Measurements from ENCODE around the gene OLFM2.
"Not testable (repeated sequence)": the region's sequence is repeated elsewhere in the genome, so short reads cannot be mapped to it uniquely, and the experiment has no call there.

OLFM2 gene

GRCh38 chr19:9941231-9941630, 4.9 kb upstream of the OLFM2 start:
- no peak for DNase-seq

- no peak for DNase-seq
These were observed 4.5 kb upstream of the OLFM2 start for GRCh38 chr19:9940778-9941177.

GRCh38 chr19:9939301-9939913, 3.1 kb upstream of the OLFM2 start:
- DNase-seq, result no peak

- DNase-seq, result no peak
These were observed 691 bp upstream of the OLFM2 start for GRCh38 chr19:9937001-9937411.

GRCh38 chr19:9935506-9936325, 599 bp downstream of the OLFM2 start:
- no peak for DNase-seq

- DNase-seq, result no peak
These were observed 2.0 kb downstream of the OLFM2 start for GRCh38 chr19:9934132-9934950.

DNA sequence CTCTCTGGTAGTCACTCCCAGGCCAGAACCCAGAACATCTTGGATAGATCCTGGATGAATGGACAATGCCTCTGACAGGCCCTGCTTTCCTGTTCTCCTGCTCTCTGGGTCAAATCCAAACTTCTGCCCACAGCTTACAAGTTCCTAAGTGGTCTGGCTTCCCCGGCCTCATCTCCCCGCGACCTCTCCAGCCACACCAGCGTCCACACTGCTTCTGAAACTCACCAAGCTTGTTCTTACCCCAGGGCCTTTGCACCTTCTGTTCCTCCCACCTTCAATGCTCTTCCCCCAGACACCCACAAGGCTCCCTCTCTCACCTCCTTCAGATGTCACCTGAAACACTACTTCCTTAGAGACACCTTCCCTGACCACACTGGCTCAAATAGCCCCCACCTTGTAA, 3.5 kb downstream of the OLFM2 start:
- no peak for DNase-seq

- DNase-seq, result no peak
These were observed 4.7 kb downstream of the OLFM2 start for GRCh38 chr19:9931629-9932028.

- no peak for DNase-seq
These were observed 12.9 kb downstream of the OLFM2 start for GRCh38 chr19:9923440-9923839.

DNA sequence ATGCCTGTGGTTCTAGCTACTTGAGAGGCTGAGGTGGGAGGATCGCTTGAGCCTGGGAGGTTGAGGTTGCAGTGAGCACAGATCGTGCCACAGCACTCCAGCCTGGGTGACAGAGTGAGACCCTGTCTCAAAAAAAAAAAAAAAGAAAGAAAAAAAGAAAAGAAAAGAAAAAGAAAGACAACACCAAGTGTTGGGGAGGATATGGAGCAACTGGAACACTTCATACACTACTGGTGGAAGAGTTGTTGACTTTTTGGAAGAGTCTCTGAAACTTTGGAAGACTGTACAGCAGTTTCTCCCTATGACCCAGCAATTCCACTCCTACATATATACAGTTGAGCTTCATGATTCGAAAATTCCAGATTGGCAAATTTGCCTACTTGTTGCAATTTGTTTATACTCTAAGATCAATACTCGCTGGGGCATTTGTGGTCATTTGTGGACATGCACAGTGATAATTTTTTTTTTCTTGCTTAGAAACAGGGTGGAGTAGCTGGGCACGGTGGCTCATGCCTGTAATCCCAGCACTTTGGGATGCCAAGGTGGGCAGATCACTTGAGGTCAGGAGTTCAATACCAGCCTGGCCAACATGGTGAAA, 13.4 kb downstream of the OLFM2 start:
- not testable (repeated sequence) for DNase-seq

DNA sequence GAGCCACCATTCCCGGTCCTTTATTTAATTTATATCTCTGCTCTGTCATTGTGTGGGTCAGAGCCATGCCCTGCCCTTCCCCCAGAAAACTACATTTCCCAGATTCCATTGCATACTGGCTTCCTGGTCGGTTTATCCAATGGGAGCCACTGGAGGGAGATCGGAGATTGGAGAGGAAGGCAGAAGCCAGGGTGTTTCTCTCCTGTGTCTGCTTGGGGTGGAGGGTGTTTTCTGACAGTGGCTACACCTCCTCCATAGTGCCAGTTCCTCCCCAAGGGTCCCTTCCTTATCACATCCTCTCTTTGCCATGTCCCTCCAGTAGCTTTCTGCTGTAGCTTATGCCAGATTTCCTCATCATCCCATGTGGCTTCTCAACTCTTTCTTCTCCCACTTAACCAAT, 19.0 kb downstream of the OLFM2 start:
- no peak for DNase-seq

DNA sequence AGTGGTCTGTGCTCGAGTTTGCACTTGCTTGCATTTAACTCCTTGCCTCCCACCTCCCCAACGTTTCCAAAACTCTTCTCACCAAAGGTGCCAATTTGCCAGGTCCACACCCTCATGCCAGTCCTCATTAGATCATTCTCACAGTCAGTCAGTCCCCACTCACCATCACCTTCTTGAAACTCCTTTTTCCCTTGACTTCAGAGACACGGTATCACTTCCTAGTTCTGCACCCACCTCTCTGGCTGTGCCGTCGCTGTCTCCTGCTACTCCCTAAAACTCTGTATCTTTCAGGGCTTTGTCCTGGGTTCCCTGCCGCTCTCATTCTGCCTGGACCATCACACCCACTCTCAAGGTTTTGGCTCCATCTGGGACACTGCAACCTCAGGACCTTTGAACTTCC, 19.6 kb downstream of the OLFM2 start:
- DNase-seq, result no peak

DNA sequence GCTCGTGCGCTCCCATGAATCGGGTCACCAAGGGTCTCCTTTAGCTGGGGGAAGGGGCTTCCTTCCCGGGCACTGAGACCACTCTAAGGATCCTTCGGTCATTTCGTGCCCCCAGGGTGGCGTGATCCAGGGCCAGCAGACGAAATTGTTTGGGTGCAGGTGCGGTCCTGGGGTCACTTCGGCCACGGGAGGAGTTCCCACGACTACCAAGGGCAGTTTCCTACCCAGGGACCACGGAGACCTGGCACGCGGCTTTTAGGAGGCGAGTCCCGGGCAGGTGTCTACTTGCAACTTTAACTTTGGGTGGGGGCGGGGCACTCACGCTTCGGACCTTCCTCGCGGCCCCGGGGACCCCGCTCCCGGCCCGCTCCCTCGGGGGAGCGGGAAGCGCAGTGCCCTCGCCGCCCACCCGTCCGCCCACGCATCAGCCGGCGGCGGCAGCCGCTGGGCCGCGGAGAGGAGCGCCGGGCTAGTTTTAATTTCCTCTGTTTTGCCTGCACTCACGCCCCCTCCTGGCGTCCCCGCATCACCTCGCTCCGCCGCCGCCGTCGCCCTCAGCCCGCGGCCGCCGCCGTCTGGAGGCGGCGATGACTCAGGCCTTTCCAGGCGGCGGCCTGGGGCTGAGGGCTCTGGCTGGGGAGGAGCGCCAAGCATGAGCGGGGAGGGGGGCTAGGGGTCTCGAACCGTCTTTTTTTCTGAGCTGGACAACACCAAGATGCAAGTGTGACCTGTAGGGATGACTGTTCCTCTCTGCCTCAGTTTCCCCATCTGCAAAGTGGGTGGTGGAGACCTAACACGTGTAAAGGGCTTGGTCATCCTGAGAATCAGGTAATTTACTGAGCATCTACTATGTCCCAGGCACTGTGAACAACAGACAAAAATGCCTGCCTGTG, 21.8 kb downstream of the OLFM2 start:
- DNase-seq, result no peak

DNA sequence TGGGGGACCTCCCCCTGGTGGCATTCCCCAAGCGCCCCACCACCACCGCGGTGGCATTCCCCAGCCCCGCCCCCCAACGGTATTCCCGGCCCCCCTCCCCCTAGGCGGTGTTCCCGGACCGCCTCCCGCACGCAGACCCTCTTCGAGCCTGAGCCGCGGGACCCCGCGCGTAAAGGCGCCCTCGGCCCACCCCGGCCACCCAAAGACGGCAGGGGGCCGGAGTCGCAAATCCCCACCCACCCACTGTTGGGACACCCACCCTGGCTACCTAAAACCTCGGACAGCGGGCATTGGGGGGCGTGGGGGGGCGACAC, 22.4 kb downstream of the OLFM2 start:
- no peak for DNase-seq

DNA sequence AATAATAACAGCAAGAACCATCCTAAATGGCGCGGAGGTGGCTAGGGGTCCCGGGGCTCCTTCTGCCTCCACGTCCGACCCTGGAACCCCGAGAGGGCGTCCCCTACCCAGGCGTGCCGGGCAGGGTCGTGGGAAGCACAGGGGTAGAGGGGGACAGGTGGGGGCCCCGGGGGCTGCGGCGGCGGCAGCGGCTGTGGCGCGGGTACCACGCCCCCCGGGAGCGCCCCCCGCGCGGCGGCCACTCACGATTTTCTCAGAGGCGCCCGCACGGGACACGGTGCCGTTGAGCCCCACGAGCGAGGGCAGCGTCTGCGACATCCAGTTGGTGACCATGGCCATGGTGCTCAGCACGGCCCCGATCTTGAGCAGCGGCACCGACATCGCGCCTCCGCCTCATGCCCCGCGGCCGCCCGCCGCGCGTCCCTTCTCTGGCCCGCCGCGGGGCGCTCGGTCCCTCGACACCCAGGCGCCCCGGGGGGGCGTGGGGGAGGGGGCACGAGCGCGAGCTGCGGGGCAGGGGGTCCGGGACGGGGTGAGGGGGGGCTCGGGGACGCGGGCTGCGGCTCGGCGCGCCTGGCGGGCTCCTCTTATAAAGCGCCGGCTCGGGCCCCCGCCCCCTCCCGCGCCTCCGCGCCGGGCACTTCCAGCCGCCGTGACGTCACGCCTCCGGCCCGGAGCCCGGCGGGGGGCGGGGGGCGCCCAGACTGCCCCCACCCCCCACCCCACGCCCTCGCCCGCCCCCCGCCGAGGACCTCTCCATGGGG, 22.9 kb downstream of the OLFM2 start:
- no peak for DNase-seq

- DNase-seq, result no peak
These were observed 23.6 kb downstream of the OLFM2 start for GRCh38 chr19:9912551-9913236.

GRCh38 chr19:9911524-9912185, 24.7 kb downstream of the OLFM2 start:
- no peak for DNase-seq

GRCh38 chr19:9910625-9911024, 25.7 kb downstream of the OLFM2 start:
- DNase-seq, result no peak

DNA sequence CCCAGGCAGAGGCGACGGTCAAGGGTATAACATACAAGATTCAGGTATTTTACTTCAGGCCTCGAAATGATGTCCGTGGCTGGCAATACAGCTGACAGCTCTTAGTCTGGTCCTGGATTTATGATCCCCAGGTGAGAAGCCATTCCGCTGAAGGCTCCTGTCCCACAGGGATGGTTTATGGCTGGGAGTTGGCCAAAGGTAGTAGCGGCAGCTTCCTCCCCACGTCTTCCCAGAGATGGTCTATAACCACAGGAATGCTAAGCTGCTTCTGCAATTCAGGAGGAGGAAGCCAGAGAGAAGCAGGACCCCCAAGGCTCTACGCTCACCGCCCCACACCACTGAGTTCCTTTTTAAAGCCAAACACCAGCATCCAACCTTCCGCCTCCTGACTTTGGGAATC, 27.1 kb downstream of the OLFM2 start:
- no peak for DNase-seq

DNA sequence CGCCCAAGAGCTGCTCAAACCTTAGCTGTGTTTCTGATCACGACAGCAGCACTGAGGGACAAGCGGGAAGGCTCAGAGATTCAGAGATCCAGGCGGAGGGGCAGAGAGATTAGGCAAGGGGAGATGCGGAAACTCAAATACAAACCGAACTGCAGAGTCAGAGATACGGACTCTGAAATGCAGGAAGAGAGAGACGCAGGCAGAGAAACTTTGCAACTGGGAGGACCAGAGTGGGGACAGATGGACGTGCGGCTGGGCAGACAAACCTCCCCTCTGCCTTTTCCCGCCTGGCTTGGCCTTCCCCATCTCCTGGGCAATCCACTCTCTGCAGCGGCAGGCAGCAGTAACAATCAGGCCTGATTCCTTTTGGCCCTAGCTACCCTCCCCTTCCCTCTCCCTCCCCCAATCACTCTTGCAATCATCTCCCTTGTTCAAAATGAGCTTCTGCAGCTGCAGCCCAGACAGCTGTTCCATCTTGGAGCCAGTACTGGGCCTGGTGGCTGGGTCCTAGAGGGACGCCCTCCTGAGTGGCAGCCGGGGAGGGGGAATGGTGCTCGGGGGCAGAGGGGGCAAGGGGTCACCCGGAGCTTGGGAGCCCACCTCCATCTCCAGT, 29.7 kb downstream of the OLFM2 start:
- no peak for DNase-seq

All from NCI-H510A treated with DMSO at 0.1 percent for 48 hours (cell line).